Prostate gland (tissue), 2 donors: Measurements from ENCODE around the gene TBATA. TPM values are rescaled to one million over a fixed set of nuclear protein-coding genes. Genes with fewer than 3 reads are reported as not detected.

Source experiments
- DNase-seq: peaks from one replicate; pipeline ENCODE4 v3.0.0-alpha.2; 2019; ENCODE audit warnings: low spot score
- H3K27ac ChIP-seq, 2 donors: fragments of 200-600 bp; sonication (generic); 2 replicates each; pipeline ENCODE4 v1.5.1; 2017 to 2019
- H3K27me3 ChIP-seq: fragments of 200-600 bp; sonication (generic); replicated peaks from 2 replicates; pipeline ENCODE4 v1.5.1; 2019; ENCODE audit not compliant: insufficient read depth
- H3K36me3 ChIP-seq, 2 donors: fragments of 200-600 bp; sonication (generic); 1 replicate in 1 of 2; 2 replicates in 1 of 2; pipeline versions ENCODE4 v1.5.1 to v1.8.1; 2017 to 2019
- H3K4me1 ChIP-seq: fragments of 200-600 bp; sonication (generic); replicated peaks from 2 replicates; pipeline ENCODE4 v1.5.1; 2019
- H3K4me3 ChIP-seq, 2 donors: fragments of 200-600 bp; sonication (generic); 2 replicates each; pipeline ENCODE4 v1.5.1; 2017 to 2019
- H3K9me3 ChIP-seq: fragments of 200-600 bp; sonication (generic); 2 replicates; pipeline ENCODE4 v1.5.1; 2017
- POLR2A ChIP-seq: fragments of 450-650 bp; IDR thresholded peaks from one replicate; pipeline ENCODE4 v1.6.1; 2016; ENCODE audit warnings: antibody characterized with exemption, mild to moderate bottlenecking
- POLR2AphosphoS5 ChIP-seq: sonication (generic); formaldehyde crosslinking; IDR thresholded peaks from one replicate; pipeline ENCODE4 v1.6.1; 2017; ENCODE audit warnings: antibody characterized with exemption
- WGBS: methylation state at CpG from one replicate; pipeline ENCODE4 v1.1.5; 2018; 5-methylcytosine and 5-hydroxymethylcytosine counted together
- intact Hi-C: fragments of 100-400 bp; cut with DNase I; formaldehyde crosslinking; loops from one replicate; pipeline ENCODE4 v1.14.2; 2022
- total RNA-seq, 2 donors: library from RNA; depleted of rRNA; stranded (reverse); fragments of >200 nt; gene quantifications; one replicate each; pipeline ENCODE4 v1.1.0, GENCODE V29; 2016
- TF ChIP-seq, protein P1 (sequence below), 4 experiments: fragments of 200-600 bp in 2 of 4; fragments of 450-650 bp in 2 of 4; sonication (generic) in 2 of 4; IDR thresholded peaks; 1 replicate in 3 of 4; 2 replicates in 1 of 4; pipeline ENCODE4 v1.5.1; 2016 to 2019; ENCODE audit warnings: antibody characterized with exemption in 4 of 4, mild to moderate bottlenecking in 2 of 4, moderate library complexity in 2 of 4

Gene TBATA
- total RNA-seq, 2 donors from 2014 or later: 0.57 TPM; not detected in 1

DNA sequence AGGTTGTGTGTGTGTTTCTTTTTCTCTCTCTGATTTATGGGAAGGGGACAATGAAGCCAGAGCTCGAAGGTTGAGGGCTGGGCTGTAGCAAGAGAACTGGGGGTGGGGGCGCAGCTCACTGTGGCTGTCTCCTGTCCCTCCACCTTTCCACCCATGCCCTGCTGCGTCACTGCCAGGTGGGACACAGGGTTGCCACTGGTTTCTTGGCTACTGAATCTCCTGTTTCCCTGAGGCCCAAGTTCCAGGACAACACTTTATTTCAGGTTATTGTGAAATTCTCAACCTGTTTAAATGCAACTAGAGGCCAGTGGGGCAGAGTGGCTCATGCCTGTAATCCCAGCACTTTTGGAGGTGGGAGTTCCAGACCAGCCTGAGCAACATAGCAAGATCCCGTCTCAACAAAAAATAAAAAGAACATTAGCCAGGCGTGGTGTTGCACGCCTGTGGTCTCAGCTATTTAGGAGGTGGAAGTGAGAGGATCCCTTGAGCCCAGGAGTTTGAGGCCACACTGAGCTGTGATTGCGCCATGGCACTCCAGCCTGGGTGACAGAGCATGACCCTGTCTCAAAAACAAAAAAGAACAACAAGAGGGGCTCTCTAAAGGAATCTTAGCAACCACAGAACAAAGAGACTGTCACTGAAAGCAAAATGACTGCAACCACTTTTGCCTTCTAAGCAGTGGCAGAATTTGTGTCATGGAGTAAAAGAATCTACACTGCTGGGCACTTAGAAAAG lies 22.6 kb downstream of the TBATA start:
- Histone ChIP-seq H3K27ac (no peak overlapping the region), H3K4me1 (no peaks in the 10 kb centered on the region), H3K4me3 (no peak overlapping the region), H3K9me3 (no peaks in the 10 kb centered on the region), H3K27me3 (no peaks in the 10 kb centered on the region), H3K36me3 (no peaks in the 10 kb centered on the region)
- intact Hi-C loops: no loop called here
- 86% methylated on average over 7 of the region's 7 CpGs for WGBS
- TF ChIP-seq, protein P1, sequence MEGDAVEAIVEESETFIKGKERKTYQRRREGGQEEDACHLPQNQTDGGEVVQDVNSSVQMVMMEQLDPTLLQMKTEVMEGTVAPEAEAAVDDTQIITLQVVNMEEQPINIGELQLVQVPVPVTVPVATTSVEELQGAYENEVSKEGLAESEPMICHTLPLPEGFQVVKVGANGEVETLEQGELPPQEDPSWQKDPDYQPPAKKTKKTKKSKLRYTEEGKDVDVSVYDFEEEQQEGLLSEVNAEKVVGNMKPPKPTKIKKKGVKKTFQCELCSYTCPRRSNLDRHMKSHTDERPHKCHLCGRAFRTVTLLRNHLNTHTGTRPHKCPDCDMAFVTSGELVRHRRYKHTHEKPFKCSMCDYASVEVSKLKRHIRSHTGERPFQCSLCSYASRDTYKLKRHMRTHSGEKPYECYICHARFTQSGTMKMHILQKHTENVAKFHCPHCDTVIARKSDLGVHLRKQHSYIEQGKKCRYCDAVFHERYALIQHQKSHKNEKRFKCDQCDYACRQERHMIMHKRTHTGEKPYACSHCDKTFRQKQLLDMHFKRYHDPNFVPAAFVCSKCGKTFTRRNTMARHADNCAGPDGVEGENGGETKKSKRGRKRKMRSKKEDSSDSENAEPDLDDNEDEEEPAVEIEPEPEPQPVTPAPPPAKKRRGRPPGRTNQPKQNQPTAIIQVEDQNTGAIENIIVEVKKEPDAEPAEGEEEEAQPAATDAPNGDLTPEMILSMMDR (IDR thresholded peaks at IDR 0.05): no peak
- TF ChIP-seq POLR2AphosphoS5: no peak
- TF ChIP-seq POLR2A: no peak
- DNase-seq: no peak

DNA sequence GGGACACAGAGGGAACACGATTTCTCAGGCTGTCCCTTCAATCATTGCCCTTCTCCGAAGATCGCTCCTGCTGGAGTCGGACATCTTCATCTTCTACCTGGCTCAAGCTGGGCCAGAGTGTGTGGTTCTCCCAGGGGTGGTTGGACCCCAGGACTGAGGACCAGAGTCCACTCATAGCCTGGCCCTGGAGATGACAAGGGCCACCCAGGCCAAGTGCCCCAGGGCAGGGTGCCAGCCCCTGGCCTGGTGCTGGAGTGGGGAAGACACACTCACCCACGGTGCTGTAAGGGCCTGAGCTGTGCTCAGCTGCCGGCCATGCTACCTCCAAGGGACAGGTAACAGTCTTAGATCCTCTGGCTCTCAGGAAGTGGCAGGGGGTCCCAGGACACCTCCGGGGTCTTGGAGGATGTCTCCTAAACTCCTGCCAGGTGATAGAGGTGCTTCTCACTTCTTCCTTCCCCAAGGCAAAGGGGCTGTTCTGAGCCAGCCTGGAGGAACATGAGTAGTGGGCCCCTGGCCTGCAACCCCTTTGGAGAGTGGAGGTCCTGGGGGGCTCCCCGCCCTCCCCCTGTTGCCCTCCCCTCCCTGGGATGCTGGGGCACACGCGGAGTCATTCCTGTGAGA lies 23.3 kb downstream of the TBATA start:
- intact Hi-C loops: no loop called here

DNA sequence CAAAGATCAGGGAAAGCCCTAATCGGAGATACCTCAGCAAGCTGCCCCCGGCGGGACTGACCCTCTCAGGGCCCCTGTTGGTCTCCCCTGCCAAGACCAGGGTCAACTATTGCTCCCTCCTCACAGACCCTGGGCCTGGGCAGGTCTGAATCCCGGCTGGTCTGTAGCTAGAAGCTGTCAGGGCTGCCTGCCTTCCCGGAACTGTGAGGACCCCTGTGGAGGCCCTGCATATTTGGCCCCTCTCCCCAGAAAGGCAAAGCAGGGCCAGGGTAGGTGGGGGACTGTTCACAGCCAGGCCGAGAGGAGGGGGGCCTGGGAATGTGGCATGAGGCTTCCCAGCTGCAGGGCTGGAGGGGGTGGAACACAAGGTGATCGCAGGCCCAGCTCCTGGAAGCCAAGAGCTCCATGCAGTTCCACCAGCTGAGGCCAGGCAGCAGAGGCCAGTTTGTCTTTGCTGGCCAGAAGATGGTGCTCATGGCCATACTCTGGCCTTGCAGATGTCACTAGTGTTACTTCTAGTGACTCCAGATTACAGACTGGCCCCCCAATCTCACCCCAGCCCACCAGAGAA lies 24.1 kb downstream of the TBATA start:
- Histone ChIP-seq H3K4me3 (no peak overlapping the region), H3K4me1 (no peaks in the 10 kb centered on the region), H3K27ac (no peak overlapping the region), H3K27me3 (no peaks in the 10 kb centered on the region), H3K9me3 (no peaks in the 10 kb centered on the region), H3K36me3 (no peaks in the 10 kb centered on the region)
- intact Hi-C loops: no loop called here
- 70% methylated on average over 7 of the region's 7 CpGs for WGBS
- TF ChIP-seq, protein P1 (IDR thresholded peaks at IDR 0.05): no peak
- no peak for TF ChIP-seq POLR2A
- TF ChIP-seq POLR2AphosphoS5: no peak
- DNase-seq: no peak

More for the DNA sequence above, 23.3 kb downstream of the TBATA start:
- no peaks in the 10 kb centered on the region for H3K9me3 ChIP-seq
- no peak overlapping the region for H3K4me3 ChIP-seq
- H3K27me3 ChIP-seq: no peaks in the 10 kb centered on the region
- H3K27ac ChIP-seq: no peak overlapping the region
- no peaks in the 10 kb centered on the region for H3K4me1 ChIP-seq
- TF ChIP-seq POLR2AphosphoS5 (no peak), POLR2A (no peak)
- TF ChIP-seq, protein P1 (IDR thresholded peaks at IDR 0.05): no peak
- no peaks in the 10 kb centered on the region for H3K36me3 ChIP-seq
- 77% methylated on average over 10 of the region's 10 CpGs for WGBS
- no peak for DNase-seq

DNA sequence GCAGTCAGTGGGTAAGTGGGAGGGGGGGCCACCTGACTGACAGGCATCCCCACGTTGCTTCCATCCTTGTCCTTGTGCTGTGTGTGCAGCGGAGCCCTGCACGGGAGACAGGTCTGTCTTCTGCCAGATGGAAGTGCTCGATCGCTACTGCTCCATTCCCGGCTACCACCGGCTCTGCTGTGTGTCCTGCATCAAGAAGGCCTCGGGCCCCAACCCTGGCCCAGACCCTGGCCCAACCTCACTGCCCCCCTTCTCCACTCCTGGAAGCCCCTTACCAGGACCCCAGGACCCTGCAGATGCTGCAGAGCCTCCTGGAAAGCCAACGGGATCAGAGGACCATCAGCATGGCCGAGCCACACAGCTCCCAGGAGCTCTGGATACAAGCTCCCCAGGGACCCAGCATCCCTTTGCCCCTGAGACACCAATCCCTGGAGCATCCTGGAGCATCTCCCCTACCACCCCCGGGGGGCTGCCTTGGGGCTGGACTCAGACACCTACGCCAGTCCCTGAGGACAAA lies 24.8 kb downstream of the TBATA start:
- no peaks in the 10 kb centered on the region for H3K36me3 ChIP-seq
- TF ChIP-seq, protein P1 (IDR thresholded peaks at IDR 0.05): no peak
- TF ChIP-seq POLR2AphosphoS5 (no peak), POLR2A (no peak)
- no peak overlapping the region for H3K4me3 ChIP-seq
- intact Hi-C loops: no loop called here
- H3K27ac ChIP-seq: no peak overlapping the region
- no peaks in the 10 kb centered on the region for H3K27me3 ChIP-seq
- no peaks in the 10 kb centered on the region for H3K9me3 ChIP-seq
- WGBS: 59% methylated on average over 12 of the region's 12 CpGs
- DNase-seq: no peak
- no peaks in the 10 kb centered on the region for H3K4me1 ChIP-seq
